Measurements from ENCODE around the gene RPRM.
"Not testable (repeated sequence)": the region's sequence is repeated elsewhere in the genome, so short reads cannot be mapped to it uniquely, and the experiment has no call there.

The RPRM gene

GRCh38 chr2:153478289-153479261, at the start of gene RPRM:
TSS of gene RPRM (minus strand) at chr2:153478762. CDS start at chr2:153478565, 197 bp downstream.
- peak; percentile 17 to 32 (median 24) for DNase-seq (ENCODE audit: low read depth in 3 of 3)

- DNase-seq (ENCODE audit: low read depth in 3 of 3), result peak in 2 of 3 donors; percentile 40 to 46
Observed at GRCh38 chr2:153519257-153519875, 40.8 kb upstream of the RPRM start.

GRCh38 chr2:153512331-153512730, 33.8 kb upstream of the RPRM start:
- DNase-seq (ENCODE audit: low read depth in 3 of 3), result no peak

- DNase-seq (ENCODE audit: low read depth in 3 of 3), result no peak
Observed at GRCh38 chr2:153510996-153511395, 32.4 kb upstream of the RPRM start.

- no peak for DNase-seq (ENCODE audit: low read depth in 3 of 3)
Observed at GRCh38 chr2:153509133-153509532, 30.6 kb upstream of the RPRM start.

- not testable (repeated sequence) for DNase-seq (ENCODE audit: low read depth in 3 of 3)
Observed at GRCh38 chr2:153506499-153506898, 27.9 kb upstream of the RPRM start.

GRCh38 chr2:153499439-153499838, 20.9 kb upstream of the RPRM start:
- no peak for DNase-seq (ENCODE audit: low read depth in 3 of 3)

GRCh38 chr2:153497938-153498629, 19.5 kb upstream of the RPRM start:
- DNase-seq (ENCODE audit: low read depth in 3 of 3), result no peak

- DNase-seq (ENCODE audit: low read depth in 3 of 3), result no peak
Observed at GRCh38 chr2:153495725-153496124, 17.2 kb upstream of the RPRM start.

- no peak for DNase-seq (ENCODE audit: low read depth in 3 of 3)
Observed at GRCh38 chr2:153488072-153488471, 9.5 kb upstream of the RPRM start.

- no peak for DNase-seq (ENCODE audit: low read depth in 3 of 3)
Observed at GRCh38 chr2:153487448-153487847, 8.9 kb upstream of the RPRM start.

- no peak for DNase-seq (ENCODE audit: low read depth in 3 of 3)
Observed at GRCh38 chr2:153479573-153479972, 1.0 kb upstream of the RPRM start.

- DNase-seq (ENCODE audit: low read depth in 3 of 3), result no peak
Observed at GRCh38 chr2:153477636-153478288, 800 bp downstream of the RPRM start.

GRCh38 chr2:153476816-153477635, 1.5 kb downstream of the RPRM start:
- no peak for DNase-seq (ENCODE audit: low read depth in 3 of 3)

- no peak for DNase-seq (ENCODE audit: low read depth in 3 of 3)
Observed at GRCh38 chr2:153476491-153476815, 2.1 kb downstream of the RPRM start.

GRCh38 chr2:153474876-153475435, 3.6 kb downstream of the RPRM start:
- DNase-seq (ENCODE audit: low read depth in 3 of 3), result no peak

GRCh38 chr2:153474407-153474806, 4.2 kb downstream of the RPRM start:
- DNase-seq (ENCODE audit: low read depth in 3 of 3), result no peak

GRCh38 chr2:153470867-153471266, 7.7 kb downstream of the RPRM start:
- DNase-seq (ENCODE audit: low read depth in 3 of 3), result no peak

GRCh38 chr2:153464395-153464794, 14.2 kb downstream of the RPRM start:
- DNase-seq (ENCODE audit: low read depth in 3 of 3), result no peak

- no peak for DNase-seq (ENCODE audit: low read depth in 3 of 3)
Observed at GRCh38 chr2:153462338-153462859, 16.2 kb downstream of the RPRM start.

GRCh38 chr2:153461453-153461852, 17.1 kb downstream of the RPRM start:
- DNase-seq (ENCODE audit: low read depth in 3 of 3), result no peak
